ENCODE results near the gene SOX4.

DNA sequence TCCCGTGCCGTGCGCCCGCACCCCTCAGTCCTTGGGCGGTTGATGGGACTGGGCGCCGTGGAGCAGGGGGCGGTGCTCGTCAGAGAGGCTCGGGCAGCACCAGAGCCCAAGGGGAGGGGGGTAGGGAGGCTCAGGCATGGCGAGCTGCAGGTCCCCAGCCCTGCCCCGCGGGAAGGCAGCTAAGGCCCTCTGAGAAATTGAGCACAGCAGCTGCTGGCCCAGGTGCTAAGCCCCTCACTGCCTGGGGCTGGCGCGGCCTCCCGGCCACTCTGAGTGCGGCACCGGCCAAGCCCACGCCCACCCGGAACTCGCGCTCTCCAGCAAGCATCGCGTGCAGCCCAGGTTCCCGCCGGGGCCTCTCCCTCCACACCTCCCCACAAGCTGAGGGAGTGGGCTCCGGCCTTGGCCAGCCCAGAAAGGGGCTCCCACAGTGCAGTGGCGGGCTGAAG lies 16.4 kb downstream of the SOX4 start:
- TF ChIP-seq CTCF (tag by site-specific recombination; IDR thresholded peaks at IDR 0.05) (no peak), ZNF514 (tag by site-specific recombination; IDR thresholded peaks at IDR 0.05) (no peak), HOXA7 (CRISPR knock-in tag; IDR thresholded peaks at IDR 0.05; ENCODE audit: borderline replicate concordance) (no peak)
- TF ChIP-seq, protein P1, sequence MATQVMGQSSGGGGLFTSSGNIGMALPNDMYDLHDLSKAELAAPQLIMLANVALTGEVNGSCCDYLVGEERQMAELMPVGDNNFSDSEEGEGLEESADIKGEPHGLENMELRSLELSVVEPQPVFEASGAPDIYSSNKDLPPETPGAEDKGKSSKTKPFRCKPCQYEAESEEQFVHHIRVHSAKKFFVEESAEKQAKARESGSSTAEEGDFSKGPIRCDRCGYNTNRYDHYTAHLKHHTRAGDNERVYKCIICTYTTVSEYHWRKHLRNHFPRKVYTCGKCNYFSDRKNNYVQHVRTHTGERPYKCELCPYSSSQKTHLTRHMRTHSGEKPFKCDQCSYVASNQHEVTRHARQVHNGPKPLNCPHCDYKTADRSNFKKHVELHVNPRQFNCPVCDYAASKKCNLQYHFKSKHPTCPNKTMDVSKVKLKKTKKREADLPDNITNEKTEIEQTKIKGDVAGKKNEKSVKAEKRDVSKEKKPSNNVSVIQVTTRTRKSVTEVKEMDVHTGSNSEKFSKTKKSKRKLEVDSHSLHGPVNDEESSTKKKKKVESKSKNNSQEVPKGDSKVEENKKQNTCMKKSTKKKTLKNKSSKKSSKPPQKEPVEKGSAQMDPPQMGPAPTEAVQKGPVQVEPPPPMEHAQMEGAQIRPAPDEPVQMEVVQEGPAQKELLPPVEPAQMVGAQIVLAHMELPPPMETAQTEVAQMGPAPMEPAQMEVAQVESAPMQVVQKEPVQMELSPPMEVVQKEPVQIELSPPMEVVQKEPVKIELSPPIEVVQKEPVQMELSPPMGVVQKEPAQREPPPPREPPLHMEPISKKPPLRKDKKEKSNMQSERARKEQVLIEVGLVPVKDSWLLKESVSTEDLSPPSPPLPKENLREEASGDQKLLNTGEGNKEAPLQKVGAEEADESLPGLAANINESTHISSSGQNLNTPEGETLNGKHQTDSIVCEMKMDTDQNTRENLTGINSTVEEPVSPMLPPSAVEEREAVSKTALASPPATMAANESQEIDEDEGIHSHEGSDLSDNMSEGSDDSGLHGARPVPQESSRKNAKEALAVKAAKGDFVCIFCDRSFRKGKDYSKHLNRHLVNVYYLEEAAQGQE (tag by site-specific recombination; IDR thresholded peaks at IDR 0.05), result no peak
